ENCODE measurements around the gene PLCH1.

Gene PLCH1

GRCh38 chr3:155497930-155498647, 246.8 kb downstream of the PLCH1 start:
- DNase-seq (ENCODE audit: insufficient read length, low spot score): no peak
- TF ChIP-seq POLR2AphosphoS5 (IDR thresholded peaks at IDR 0.05; ENCODE audit: low read depth, low read length) (no peak), TAF1 (IDR thresholded peaks at IDR 0.05; ENCODE audit: low read depth, low read length) (no peak), PAX5 (IDR thresholded peaks at IDR 0.05; ENCODE audit: insufficient read depth, low read length, severe bottlenecking) (no peak), POU2F2 (IDR thresholded peaks at IDR 0.05; ENCODE audit: low read depth, low read length) (no peak), POLR2A (IDR thresholded peaks at IDR 0.05; ENCODE audit: low read depth, low read length) (no peak), SPI1 (IDR thresholded peaks at IDR 0.05; ENCODE audit: low read depth, low read length) (no peak)
- no peak for FAIRE-seq

DNA sequence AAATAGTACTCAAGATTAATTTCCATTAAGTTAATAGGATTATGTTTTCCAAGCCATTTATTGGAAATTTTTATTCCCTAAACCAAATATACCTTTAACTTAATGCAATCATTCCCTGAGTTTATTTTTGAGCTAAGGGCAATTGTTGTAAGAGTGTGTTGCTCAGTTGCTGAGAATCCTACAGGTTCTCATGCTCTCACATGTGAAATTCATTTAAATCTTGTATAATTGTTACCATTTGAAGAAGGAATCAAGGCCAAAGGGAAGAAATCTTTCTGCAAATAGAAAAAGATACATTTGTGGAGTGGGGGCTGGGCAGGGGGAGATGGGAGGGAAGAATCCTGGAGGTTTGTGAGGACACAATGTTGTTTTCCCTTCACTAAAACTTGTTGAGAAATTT, 248.7 kb downstream of the PLCH1 start:
- DNase-seq (ENCODE audit: insufficient read length, low spot score): no peak
- no peak for TF ChIP-seq SPI1 (IDR thresholded peaks at IDR 0.05; ENCODE audit: low read depth, low read length)
- no peak for TF ChIP-seq TAF1 (IDR thresholded peaks at IDR 0.05; ENCODE audit: low read depth, low read length)
- TF ChIP-seq POLR2AphosphoS5 (IDR thresholded peaks at IDR 0.05; ENCODE audit: low read depth, low read length): no peak
- no peak for TF ChIP-seq POLR2A (IDR thresholded peaks at IDR 0.05; ENCODE audit: low read depth, low read length)
- no peak for TF ChIP-seq PAX5 (IDR thresholded peaks at IDR 0.05; ENCODE audit: insufficient read depth, low read length, severe bottlenecking)
- TF ChIP-seq POU2F2 (IDR thresholded peaks at IDR 0.05; ENCODE audit: low read depth, low read length): no peak
- FAIRE-seq: no peak

- FAIRE-seq (no peak), DNase-seq (ENCODE audit: insufficient read length, low spot score) (no peak)
- TF ChIP-seq TAF1 (IDR thresholded peaks at IDR 0.05; ENCODE audit: low read depth, low read length): no peak
- peak; percentile 84 for TF ChIP-seq POU2F2 (IDR thresholded peaks at IDR 0.05; ENCODE audit: low read depth, low read length)
Measured at GRCh38 chr3:155495387-155495786, 249.5 kb downstream of the PLCH1 start.

DNA sequence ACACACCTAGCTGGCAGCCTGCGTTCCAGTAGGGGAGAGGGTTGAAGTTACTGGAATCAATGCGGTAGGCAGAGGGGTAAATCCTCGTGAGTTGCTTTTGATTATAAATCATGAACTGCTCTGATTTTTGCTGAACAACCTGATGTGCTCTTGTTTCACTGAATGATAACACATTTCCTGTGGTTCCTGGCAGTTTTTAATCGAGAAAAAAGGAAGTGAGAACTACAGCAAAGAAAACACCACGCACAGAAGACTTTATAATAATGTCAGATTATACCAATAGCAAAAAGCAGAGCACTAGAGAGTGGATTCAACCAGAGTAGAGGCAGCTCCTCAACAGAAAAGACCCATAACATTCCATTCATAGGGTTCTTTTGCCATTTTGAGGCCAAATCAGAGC, 250.5 kb downstream of the PLCH1 start:
- DNase-seq (ENCODE audit: insufficient read length, low spot score) (no peak), FAIRE-seq (no peak)
- TF ChIP-seq SPI1 (IDR thresholded peaks at IDR 0.05; ENCODE audit: low read depth, low read length) (peak; percentile 94), POLR2A (IDR thresholded peaks at IDR 0.05; ENCODE audit: low read depth, low read length) (no peak)

GRCh38 chr3:155492841-155493240, 252.0 kb downstream of the PLCH1 start:
- no peak for TF ChIP-seq POLR2A (IDR thresholded peaks at IDR 0.05; ENCODE audit: low read depth, low read length)
- TF ChIP-seq TAF1 (IDR thresholded peaks at IDR 0.05; ENCODE audit: low read depth, low read length): no peak
- no peak for TF ChIP-seq SPI1 (IDR thresholded peaks at IDR 0.05; ENCODE audit: low read depth, low read length)
- TF ChIP-seq PAX5 (IDR thresholded peaks at IDR 0.05; ENCODE audit: insufficient read depth, low read length, severe bottlenecking): no peak
- no peak for TF ChIP-seq POU2F2 (IDR thresholded peaks at IDR 0.05; ENCODE audit: low read depth, low read length)
- TF ChIP-seq POLR2AphosphoS5 (IDR thresholded peaks at IDR 0.05; ENCODE audit: low read depth, low read length): no peak
- DNase-seq (ENCODE audit: insufficient read length, low spot score): no peak
- FAIRE-seq: no peak

DNA sequence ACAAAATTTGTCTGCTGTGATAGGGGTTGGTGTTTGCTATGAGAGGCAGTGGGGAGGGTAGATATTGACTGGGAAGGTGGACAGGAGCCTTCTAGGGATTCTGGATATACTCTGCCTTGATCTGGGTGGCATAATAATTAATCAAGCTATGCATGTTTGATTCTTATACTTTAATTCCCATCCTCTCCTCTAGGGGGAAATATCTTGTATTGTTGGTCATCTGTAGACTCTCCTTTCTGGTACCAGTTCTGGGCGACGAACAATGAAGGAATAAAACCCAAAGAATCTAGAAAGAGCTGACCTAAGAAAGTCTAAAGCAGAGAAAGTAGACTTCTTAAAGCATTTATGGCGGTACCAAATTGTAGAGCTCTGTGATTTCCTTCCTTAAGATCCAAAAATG, 253.2 kb downstream of the PLCH1 start:
- TF ChIP-seq POU2F2 (IDR thresholded peaks at IDR 0.05; ENCODE audit: low read depth, low read length): no peak
- no peak for TF ChIP-seq POLR2A (IDR thresholded peaks at IDR 0.05; ENCODE audit: low read depth, low read length)
- FAIRE-seq (no peak), DNase-seq (ENCODE audit: insufficient read length, low spot score) (no peak)

- DNase-seq (ENCODE audit: insufficient read length, low spot score) (no peak), FAIRE-seq (no peak)
- TF ChIP-seq TAF1 (IDR thresholded peaks at IDR 0.05; ENCODE audit: low read depth, low read length): no peak
Measured at GRCh38 chr3:155488671-155489070, 256.2 kb downstream of the PLCH1 start.

GRCh38 chr3:155485897-155486296, 259.0 kb downstream of the PLCH1 start:
- TF ChIP-seq PAX5 (IDR thresholded peaks at IDR 0.05; ENCODE audit: insufficient read depth, low read length, severe bottlenecking): no peak
- TF ChIP-seq POLR2A (IDR thresholded peaks at IDR 0.05; ENCODE audit: low read depth, low read length): no peak
- TF ChIP-seq POLR2AphosphoS5 (IDR thresholded peaks at IDR 0.05; ENCODE audit: low read depth, low read length): no peak
- no peak for TF ChIP-seq TAF1 (IDR thresholded peaks at IDR 0.05; ENCODE audit: low read depth, low read length)
- TF ChIP-seq SPI1 (IDR thresholded peaks at IDR 0.05; ENCODE audit: low read depth, low read length): no peak
- no peak for TF ChIP-seq POU2F2 (IDR thresholded peaks at IDR 0.05; ENCODE audit: low read depth, low read length)
- no peak for FAIRE-seq
- DNase-seq (ENCODE audit: insufficient read length, low spot score): no peak

DNA sequence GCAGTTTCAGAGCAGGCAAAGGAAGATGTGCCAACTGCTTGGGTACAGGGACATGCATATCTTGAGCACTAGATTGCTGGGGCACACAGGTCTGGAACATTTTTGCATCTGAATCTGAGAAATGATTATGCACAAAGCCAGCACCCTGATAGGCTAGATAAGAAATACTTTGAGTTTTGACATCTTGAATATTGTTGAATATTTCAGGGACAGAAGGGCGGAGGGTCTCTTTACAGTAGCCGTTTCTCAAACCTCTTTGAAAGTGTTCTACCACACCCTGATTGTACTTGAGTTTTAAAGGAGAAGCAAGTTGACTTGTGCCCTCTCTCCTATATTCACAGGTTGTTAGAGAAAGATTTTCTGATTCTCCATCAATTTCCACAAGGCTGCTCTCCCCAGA, 263.3 kb downstream of the PLCH1 start:
- no peak for TF ChIP-seq POU2F2 (IDR thresholded peaks at IDR 0.05; ENCODE audit: low read depth, low read length)
- TF ChIP-seq SPI1 (IDR thresholded peaks at IDR 0.05; ENCODE audit: low read depth, low read length): no peak
- TF ChIP-seq POLR2AphosphoS5 (IDR thresholded peaks at IDR 0.05; ENCODE audit: low read depth, low read length): no peak
- TF ChIP-seq TAF1 (IDR thresholded peaks at IDR 0.05; ENCODE audit: low read depth, low read length): no peak
- TF ChIP-seq POLR2A (IDR thresholded peaks at IDR 0.05; ENCODE audit: low read depth, low read length): no peak
- TF ChIP-seq PAX5 (IDR thresholded peaks at IDR 0.05; ENCODE audit: insufficient read depth, low read length, severe bottlenecking): no peak
- FAIRE-seq: no peak

GRCh38 chr3:155481089-155481488, 263.8 kb downstream of the PLCH1 start:
- DNase-seq (ENCODE audit: insufficient read length, low spot score) (no peak), FAIRE-seq (no peak)
- no peak for TF ChIP-seq SPI1 (IDR thresholded peaks at IDR 0.05; ENCODE audit: low read depth, low read length)
- no peak for TF ChIP-seq TAF1 (IDR thresholded peaks at IDR 0.05; ENCODE audit: low read depth, low read length)
- no peak for TF ChIP-seq PAX5 (IDR thresholded peaks at IDR 0.05; ENCODE audit: insufficient read depth, low read length, severe bottlenecking)
- TF ChIP-seq POU2F2 (IDR thresholded peaks at IDR 0.05; ENCODE audit: low read depth, low read length): no peak
- no peak for TF ChIP-seq POLR2A (IDR thresholded peaks at IDR 0.05; ENCODE audit: low read depth, low read length)
- TF ChIP-seq POLR2AphosphoS5 (IDR thresholded peaks at IDR 0.05; ENCODE audit: low read depth, low read length): no peak

More for the DNA sequence above, 263.3 kb downstream of the PLCH1 start:
- DNase-seq (ENCODE audit: insufficient read length, low spot score): no peak

DNA sequence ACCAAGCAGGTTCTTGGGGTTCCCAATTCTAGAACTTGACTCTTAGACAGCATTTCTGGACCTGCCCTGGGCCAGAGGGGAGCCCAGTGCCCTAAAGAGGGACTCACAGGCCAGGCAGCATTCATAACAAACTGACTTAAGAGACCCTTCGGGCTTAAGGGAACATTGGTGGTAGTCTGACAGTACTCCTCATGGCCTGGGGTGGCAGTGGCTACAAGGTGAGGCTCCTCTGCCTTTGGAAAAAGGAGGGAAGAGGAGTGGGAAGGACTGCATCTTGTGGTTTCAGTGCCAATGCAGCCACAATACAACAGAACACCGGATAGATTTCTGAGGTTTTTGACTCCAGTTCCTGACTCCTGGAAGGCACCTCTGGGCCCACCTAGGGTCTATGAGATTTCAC, 279.2 kb downstream of the PLCH1 start:
- no peak for DNase-seq (ENCODE audit: insufficient read length, low spot score)
- TF ChIP-seq POLR2AphosphoS5 (IDR thresholded peaks at IDR 0.05; ENCODE audit: low read depth, low read length): no peak
- FAIRE-seq: no peak

All from GM12891 (cell line).